Stomach (tissue), 4 donors: ENCODE measurements around the gene ADAMTS12.

Experiments
- EP300 ChIP-seq: sonication (generic); formaldehyde crosslinking; IDR thresholded peaks from one replicate; pipeline ENCODE4 v1.6.1; 2017; ENCODE audit warnings: antibody characterized with exemption
- TF ChIP-seq, protein P1 (sequence below), 7 experiments: fragments of 450-650 bp in 4 of 7; fragments of 200-600 bp in 3 of 7; sonication (generic) in 3 of 7; IDR thresholded peaks; one replicate each; pipeline ENCODE4 v1.5.1; 2016 to 2019; ENCODE audit warnings: antibody characterized with exemption in 7 of 7, control low read depth in 2 of 7, mild to moderate bottlenecking in 1 of 7

DNA sequence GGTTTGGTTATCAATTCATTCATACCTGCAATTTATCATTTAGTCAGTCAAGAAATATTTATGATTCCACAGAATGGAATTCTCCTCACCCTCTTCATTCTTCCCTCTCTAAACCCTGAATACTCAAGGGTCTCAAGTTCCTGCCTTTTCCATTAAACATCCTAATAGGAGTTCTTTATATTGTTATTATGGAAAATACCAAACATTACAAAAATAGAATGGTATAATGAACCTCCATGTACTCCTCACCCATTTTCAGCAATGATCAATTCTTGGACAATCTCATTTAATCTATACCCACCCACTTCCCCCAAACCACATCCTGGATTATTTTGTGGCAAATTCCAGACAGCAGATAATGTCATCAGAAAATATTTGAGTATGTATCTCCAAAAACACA, 74.5 kb downstream of the ADAMTS12 start:
- TF ChIP-seq, protein P1, sequence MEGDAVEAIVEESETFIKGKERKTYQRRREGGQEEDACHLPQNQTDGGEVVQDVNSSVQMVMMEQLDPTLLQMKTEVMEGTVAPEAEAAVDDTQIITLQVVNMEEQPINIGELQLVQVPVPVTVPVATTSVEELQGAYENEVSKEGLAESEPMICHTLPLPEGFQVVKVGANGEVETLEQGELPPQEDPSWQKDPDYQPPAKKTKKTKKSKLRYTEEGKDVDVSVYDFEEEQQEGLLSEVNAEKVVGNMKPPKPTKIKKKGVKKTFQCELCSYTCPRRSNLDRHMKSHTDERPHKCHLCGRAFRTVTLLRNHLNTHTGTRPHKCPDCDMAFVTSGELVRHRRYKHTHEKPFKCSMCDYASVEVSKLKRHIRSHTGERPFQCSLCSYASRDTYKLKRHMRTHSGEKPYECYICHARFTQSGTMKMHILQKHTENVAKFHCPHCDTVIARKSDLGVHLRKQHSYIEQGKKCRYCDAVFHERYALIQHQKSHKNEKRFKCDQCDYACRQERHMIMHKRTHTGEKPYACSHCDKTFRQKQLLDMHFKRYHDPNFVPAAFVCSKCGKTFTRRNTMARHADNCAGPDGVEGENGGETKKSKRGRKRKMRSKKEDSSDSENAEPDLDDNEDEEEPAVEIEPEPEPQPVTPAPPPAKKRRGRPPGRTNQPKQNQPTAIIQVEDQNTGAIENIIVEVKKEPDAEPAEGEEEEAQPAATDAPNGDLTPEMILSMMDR (IDR thresholded peaks at IDR 0.05): no peak
- TF ChIP-seq EP300: no peak
